ENCODE data around the gene BTG4. TPM values are rescaled to one million over a fixed set of nuclear protein-coding genes. Genes with fewer than 3 reads are reported as not detected.

The BTG4 gene
- total and polyA plus RNA-seq, 2 donors (not counting 3 experiments of a cell fraction or from before 2014, with no cell fraction given), result not detected

- no peak overlapping the region for H3K9ac ChIP-seq (replicated peaks; ENCODE audit: extremely low read depth, insufficient read depth, low read length)
- intact Hi-C loops (cut with micrococcal nuclease), result loop anchor here (2.0 to 10.0 kb wide), 2 partner anchors 216 to 982 kb away; no protein-coding TSS in a partner anchor
- no peaks in the 10 kb centered on the region for H4K20me1 ChIP-seq (replicated peaks; ENCODE audit: control insufficient read depth, extremely low read depth, insufficient read depth, low read length)
- FAIRE-seq (no peak), DNase-seq (ENCODE audit: low read depth, low spot score) (no peak)
- CTCF ChIA-PET, result interaction anchor here (1.0 to 3.8 kb wide), 11 partner anchors 8 to 984 kb away, joined by 3 to 93 read pairs (median 8); no protein-coding TSS in a partner anchor
- POLR2A ChIA-PET, result no interaction called here
- no peaks in the 10 kb centered on the region for H3K79me2 ChIP-seq (ENCODE audit: control insufficient read depth, insufficient read depth, low read length)
- H3K36me3 ChIP-seq (ENCODE audit: control insufficient read depth in 2 of 2, extremely low read depth in 1 of 2, insufficient read depth in 2 of 2, low read length in 2 of 2), result no peaks in the 10 kb centered on the region
- H2AFZ ChIP-seq (ENCODE audit: low read depth, low read length), result no peak overlapping the region
- no peak for TF ChIP-seq POLR2A (IDR thresholded peaks at IDR 0.05; ENCODE audit: low read depth, low read length)
- no peak for TF ChIP-seq CTCF (IDR thresholded peaks at IDR 0.05; ENCODE audit: extremely low read depth in 1 of 2, insufficient read depth in 1 of 2, low read depth in 1 of 2, low read length in 2 of 2)
- no peak for TF ChIP-seq JUN (IDR thresholded peaks at IDR 0.05; ENCODE audit: borderline replicate concordance, insufficient read depth, insufficient read length, low read depth)
- no peak for TF ChIP-seq POLR2AphosphoS5 (IDR thresholded peaks at IDR 0.05; ENCODE audit: insufficient read depth, low read depth, low read length)
- TF ChIP-seq MAX (IDR thresholded peaks at IDR 0.05; ENCODE audit: insufficient read depth, insufficient read length), result no peak
- TF ChIP-seq FOS (IDR thresholded peaks at IDR 0.05; ENCODE audit: borderline replicate concordance, insufficient read depth, low read length), result no peak
- no peak for TF ChIP-seq EZH2 (IDR thresholded peaks at IDR 0.05; ENCODE audit: borderline replicate concordance, low read depth, low read length, severe bottlenecking)
- no peak for TF ChIP-seq MYC (IDR thresholded peaks at IDR 0.05; ENCODE audit: low read depth, low read length)
- H3K9me1 ChIP-seq (replicated peaks; ENCODE audit: control insufficient read depth, extremely low read depth, insufficient read depth, low read length), result no peaks in the 10 kb centered on the region
- no peaks in the 10 kb centered on the region for H3K9me3 ChIP-seq (replicated peaks; ENCODE audit: control insufficient read depth, insufficient read depth, low read length)
- no peak overlapping the region for H3K27ac ChIP-seq (ENCODE audit: insufficient read depth, low read depth, low read length)
- no TSS peak for BruUV-seq (replicated peaks)
- H3K4me3 ChIP-seq (replicated peaks in 1 of 3; ENCODE audit: insufficient read depth in 1 of 3, low read depth in 1 of 3, low read length in 3 of 3), result no peak overlapping the region
- dilution Hi-C loops (cut with MboI; ENCODE audit: extremely low pct_ligation_motif_present, low sequenced_read_pairs), result no loop called here
- H3K4me2 ChIP-seq (ENCODE audit: insufficient read depth, low read length), result no peak overlapping the region
- no peaks in the 10 kb centered on the region for H3K27me3 ChIP-seq (ENCODE audit: control insufficient read depth in 2 of 2, insufficient read depth in 2 of 2, low read length in 2 of 2)
- peaks cover 3% of the 10 kb centered on the region for H3K4me1 ChIP-seq (ENCODE audit: control insufficient read depth, extremely low read depth, insufficient read depth, low read length)
These were observed 65.1 kb downstream of the BTG4 start for GRCh38 chr11:111447112-111447471.
